ENCODE measurements around the gene FAM3D. TPM values are rescaled to one million over a fixed set of nuclear protein-coding genes. Genes with fewer than 3 reads are reported as not detected.

The FAM3D gene
- polyA plus RNA-seq, 2 of the 4 experiments (the other 2 are of a cell fraction) = not detected

DNA sequence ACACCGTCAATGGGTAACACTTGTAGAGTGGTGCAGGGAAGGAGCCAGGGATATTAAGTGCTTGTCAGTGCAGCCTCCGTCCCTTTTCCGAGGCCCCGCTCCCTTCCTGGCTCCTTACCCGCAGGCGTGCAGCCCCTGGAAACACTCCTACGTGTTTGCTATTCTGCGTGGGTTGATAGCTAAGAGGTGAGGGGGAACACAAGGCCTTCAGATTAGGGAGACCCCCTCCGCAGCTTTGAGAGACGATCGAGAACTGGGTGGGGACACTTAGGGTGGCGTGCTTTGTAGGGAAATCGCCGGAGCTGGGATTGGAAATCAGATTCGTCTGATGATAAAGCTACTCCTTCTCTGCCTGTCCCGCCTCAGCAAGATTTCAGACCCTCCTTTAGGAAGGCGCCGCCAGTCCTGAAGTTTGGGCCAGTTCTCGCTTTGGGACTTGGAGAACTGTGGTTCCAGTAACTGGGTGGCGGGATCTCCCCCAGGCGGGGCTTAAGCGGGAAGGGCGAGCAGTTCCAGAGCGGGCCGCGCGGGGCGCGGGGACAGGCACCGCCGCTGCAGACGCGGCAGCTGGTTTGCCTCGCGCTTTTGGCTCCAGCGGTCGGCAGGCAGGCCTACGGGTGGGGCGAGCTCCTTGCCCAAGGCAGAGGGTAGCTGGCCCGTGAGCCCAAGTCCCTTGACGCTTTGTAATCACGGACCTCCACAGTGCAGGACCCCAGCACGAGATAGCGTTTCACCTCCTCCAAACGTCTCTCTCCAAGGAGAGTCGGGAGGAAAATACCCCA is 81.4 kb downstream of the FAM3D start:
- 4% methylated on average over 18 of the region's 46 CpGs for WGBS (ENCODE audit: missing lambda C conversion rate)
- TF ChIP-seq EHMT2 (IDR thresholded peaks at IDR 0.05; ENCODE audit: low read depth) (no peak), CEBPB (IDR thresholded peaks at IDR 0.05) (no peak), RAD21 (conservative IDR thresholded peaks at IDR 0.05 in 1 of 2, IDR thresholded peaks at IDR 0.05 in 1 of 2) (peak in 1 of 2 experiments; percentile 17; a peak in 2 of 5 replicates), CBX2 (IDR thresholded peaks at IDR 0.05; ENCODE audit: borderline replicate concordance, low read depth) (no peak), FOSB (CRISPR knock-in tag; IDR thresholded peaks at IDR 0.05) (no peak), RCOR1 (IDR thresholded peaks at IDR 0.05; ENCODE audit: low read depth, low read length) (no peak), POLR2A (IDR thresholded peaks at IDR 0.05; ENCODE audit: low read length) (no peak), CTCF (IDR thresholded peaks at IDR 0.05) (peak; percentile 31; the same call in 2 of the 3 replicates), E2F6 (IDR thresholded peaks at IDR 0.05; ENCODE audit: borderline replicate concordance, low read depth) (peak; percentile 70), HEYL (CRISPR knock-in tag; IDR thresholded peaks at IDR 0.05) (no peak), PBX3 (IDR thresholded peaks at IDR 0.05) (no peak), POLR2AphosphoS2 (conservative IDR thresholded peaks at IDR 0.05; ENCODE audit: low read length) (no peak), EP300 (IDR thresholded peaks at IDR 0.05) (no peak), MYC (IDR thresholded peaks at IDR 0.05; ENCODE audit: borderline replicate concordance, low read length) (no peak), RARB (CRISPR knock-in tag; IDR thresholded peaks at IDR 0.05) (no peak), MAX (IDR thresholded peaks at IDR 0.05) (peak; percentile 69), NR3C1 (IDR thresholded peaks at IDR 0.05) (no peak)
- TF ChIP-seq, protein P1, sequence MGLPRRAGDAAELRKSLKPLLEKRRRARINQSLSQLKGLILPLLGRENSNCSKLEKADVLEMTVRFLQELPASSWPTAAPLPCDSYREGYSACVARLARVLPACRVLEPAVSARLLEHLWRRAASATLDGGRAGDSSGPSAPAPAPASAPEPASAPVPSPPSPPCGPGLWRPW (IDR thresholded peaks at IDR 0.05) = no peak
- H3K4me2 ChIP-seq = peak overlapping the region; percentile 97
- H3K4me1 ChIP-seq = peaks cover 11% of the 10 kb centered on the region; the same call in 1 of the 3 replicates
- peak; percentile 95 to 99 for ATAC-seq
- FAIRE-seq = no peak
- peak; percentile 66 to 91 for DNase-seq (ENCODE audit: low read depth in 1 of 2, low spot score in 1 of 2)
- peak overlapping the region; percentile 63 to 85; a peak in 5 of 6 replicates for H3K27ac ChIP-seq
- peak overlapping the region; percentile 68 for H3K4me3 ChIP-seq
- POLR2A ChIA-PET = no interaction called here
- CTCF ChIA-PET = interaction anchor here (0.6 to 2.8 kb wide), 10 partner anchors 10 to 45 kb away, joined by 3 to 19 read pairs (median 4); no protein-coding TSS in a partner anchor
- H3K9me3 ChIP-seq = no peaks in the 10 kb centered on the region

GRCh38 chr3:58584690-58585004 is 81.9 kb downstream of the FAM3D start:
- whole genome bisulfite sequencing (ENCODE audit: missing lambda C conversion rate) = 22% methylated on average over 10 of the region's 10 CpGs
- POLR2A ChIA-PET = no interaction called here
- peak overlapping the region; percentile 97 for H3K4me2 ChIP-seq
- peaks cover 11% of the 10 kb centered on the region; the same call in 1 of the 3 replicates for H3K4me1 ChIP-seq
- no peak for TF ChIP-seq HOXA7 (CRISPR knock-in tag; IDR thresholded peaks at IDR 0.05)
- no peak for TF ChIP-seq MAZ (IDR thresholded peaks at IDR 0.05; ENCODE audit: borderline replicate concordance, low read depth, low read length)
- TF ChIP-seq ZNF302 (CRISPR knock-in tag; IDR thresholded peaks at IDR 0.05) = no peak
- TF ChIP-seq, protein P2, sequence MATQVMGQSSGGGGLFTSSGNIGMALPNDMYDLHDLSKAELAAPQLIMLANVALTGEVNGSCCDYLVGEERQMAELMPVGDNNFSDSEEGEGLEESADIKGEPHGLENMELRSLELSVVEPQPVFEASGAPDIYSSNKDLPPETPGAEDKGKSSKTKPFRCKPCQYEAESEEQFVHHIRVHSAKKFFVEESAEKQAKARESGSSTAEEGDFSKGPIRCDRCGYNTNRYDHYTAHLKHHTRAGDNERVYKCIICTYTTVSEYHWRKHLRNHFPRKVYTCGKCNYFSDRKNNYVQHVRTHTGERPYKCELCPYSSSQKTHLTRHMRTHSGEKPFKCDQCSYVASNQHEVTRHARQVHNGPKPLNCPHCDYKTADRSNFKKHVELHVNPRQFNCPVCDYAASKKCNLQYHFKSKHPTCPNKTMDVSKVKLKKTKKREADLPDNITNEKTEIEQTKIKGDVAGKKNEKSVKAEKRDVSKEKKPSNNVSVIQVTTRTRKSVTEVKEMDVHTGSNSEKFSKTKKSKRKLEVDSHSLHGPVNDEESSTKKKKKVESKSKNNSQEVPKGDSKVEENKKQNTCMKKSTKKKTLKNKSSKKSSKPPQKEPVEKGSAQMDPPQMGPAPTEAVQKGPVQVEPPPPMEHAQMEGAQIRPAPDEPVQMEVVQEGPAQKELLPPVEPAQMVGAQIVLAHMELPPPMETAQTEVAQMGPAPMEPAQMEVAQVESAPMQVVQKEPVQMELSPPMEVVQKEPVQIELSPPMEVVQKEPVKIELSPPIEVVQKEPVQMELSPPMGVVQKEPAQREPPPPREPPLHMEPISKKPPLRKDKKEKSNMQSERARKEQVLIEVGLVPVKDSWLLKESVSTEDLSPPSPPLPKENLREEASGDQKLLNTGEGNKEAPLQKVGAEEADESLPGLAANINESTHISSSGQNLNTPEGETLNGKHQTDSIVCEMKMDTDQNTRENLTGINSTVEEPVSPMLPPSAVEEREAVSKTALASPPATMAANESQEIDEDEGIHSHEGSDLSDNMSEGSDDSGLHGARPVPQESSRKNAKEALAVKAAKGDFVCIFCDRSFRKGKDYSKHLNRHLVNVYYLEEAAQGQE (IDR thresholded peaks at IDR 0.05) = no peak
- no peak for TF ChIP-seq TFCP2L1 (CRISPR knock-in tag; IDR thresholded peaks at IDR 0.05)
- no peak for TF ChIP-seq EP300 (IDR thresholded peaks at IDR 0.05)
- TF ChIP-seq FOSB (CRISPR knock-in tag; IDR thresholded peaks at IDR 0.05) = no peak
- TF ChIP-seq RNF2 (IDR thresholded peaks at IDR 0.05; ENCODE audit: borderline replicate concordance, low read depth) = no peak
- no peak for TF ChIP-seq EHF (CRISPR knock-in tag; IDR thresholded peaks at IDR 0.05)
- no peak for TF ChIP-seq MAX (IDR thresholded peaks at IDR 0.05)
- peak in 1 of 2 experiments; percentile 41; a peak in 3 of 6 replicates for ATAC-seq
- DNase-seq (ENCODE audit: low read depth in 1 of 2, low spot score in 1 of 2) = no peak
- no peak for FAIRE-seq
- peak overlapping the region; percentile 68 for H3K4me3 ChIP-seq
- CTCF ChIA-PET = interaction anchor here (0.8 to 2.8 kb wide), 8 partner anchors 9 to 46 kb away, joined by 3 to 19 read pairs (median 4); no protein-coding TSS in a partner anchor
- no peaks in the 10 kb centered on the region for H3K9me3 ChIP-seq
- peak overlapping the region in 1 of 2 experiments; percentile 85; a peak in 4 of 6 replicates for H3K27ac ChIP-seq

All from A549 (cell line).